Measurements from ENCODE around the gene RUBCN. TPM values are rescaled to one million over a fixed set of nuclear protein-coding genes. Genes with fewer than 3 reads are reported as not detected.
"Not testable (repeated sequence)": the region's sequence is repeated elsewhere in the genome, so short reads cannot be mapped to it uniquely, and the experiment has no call there.

RUBCN gene
- total RNA-seq, 1 experiment from 2014 or later, result 14.9 TPM

DNA sequence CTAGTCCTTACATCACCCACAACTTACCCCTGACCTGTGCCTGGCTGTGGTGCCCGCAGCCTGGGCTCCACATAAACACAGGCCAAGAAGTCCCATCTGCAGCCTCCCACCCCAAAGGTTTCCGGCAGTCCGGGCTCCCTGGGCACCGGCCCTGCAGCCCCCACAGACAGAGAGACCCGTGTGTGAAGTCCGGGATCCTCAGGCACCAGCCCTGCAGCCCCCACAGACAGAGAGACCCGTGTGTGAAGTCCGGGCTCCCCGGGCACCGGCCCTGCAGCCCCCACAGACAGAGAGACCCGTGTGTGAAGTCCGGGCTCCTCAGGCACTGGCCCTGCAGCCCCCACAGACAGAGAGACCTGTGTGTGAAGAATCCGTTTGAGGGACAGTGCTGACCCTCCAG, 78.0 kb downstream of the RUBCN start:
- not testable (repeated sequence) for DNase-seq (ENCODE audit: low spot score)

DNA sequence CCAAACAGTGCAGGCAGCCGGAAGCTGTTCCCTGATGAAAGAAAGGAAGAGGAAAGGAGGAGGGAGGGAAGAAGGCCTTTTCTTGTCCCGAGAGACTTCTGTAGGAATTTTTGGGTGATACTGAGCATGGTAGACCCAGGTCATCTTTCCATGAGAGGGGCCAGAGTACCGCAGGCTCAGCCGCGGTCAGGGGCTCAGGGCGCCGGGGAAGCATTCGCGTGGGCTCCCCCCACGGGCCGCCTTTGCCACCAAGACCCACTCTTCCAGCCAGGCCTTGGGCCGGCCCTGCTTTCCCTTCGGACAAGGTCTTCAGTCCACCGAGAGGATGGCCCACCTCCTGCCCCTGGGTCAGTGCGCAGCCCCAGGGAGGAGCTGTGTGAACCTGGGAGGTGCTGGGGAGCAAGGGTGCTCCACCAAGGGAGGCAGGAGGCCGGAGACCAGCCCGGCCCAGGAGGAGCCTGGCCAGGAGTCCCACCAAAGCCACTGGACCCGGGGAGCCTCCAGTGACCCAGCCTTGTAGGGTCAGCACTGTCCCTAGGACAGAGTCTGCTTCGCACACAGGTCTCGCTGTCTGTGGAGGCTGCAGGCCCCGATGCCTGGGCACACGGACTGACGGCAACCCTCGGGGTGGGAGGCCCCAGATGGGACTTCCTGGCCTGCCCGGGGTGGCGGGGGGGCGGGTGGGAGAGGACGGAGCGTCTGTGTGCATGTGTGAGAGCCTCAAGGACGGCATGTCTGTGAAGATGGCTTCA, 79.0 kb downstream of the RUBCN start:
- not testable (repeated sequence) for DNase-seq (ENCODE audit: low spot score)

DNA sequence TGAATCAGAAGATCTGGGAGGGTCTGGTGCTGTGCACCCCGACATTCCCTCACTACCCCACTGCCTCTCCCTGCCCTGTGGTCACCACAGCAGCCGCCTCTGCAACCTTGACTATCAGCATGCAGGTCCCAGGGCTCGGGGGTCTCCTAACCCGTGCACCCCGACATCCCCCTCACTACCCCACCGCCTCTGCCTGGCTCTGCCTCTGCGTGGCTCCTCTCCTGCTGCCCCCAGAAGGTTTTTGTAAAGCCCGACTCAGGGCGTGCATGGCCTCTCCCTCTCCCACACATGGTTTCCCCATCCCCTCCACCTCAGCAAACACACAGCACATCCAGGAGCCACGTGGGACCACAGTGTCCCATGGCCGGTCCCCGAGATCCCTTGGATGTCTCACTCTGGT, 79.7 kb downstream of the RUBCN start:
- not testable (repeated sequence) for DNase-seq (ENCODE audit: low spot score)

DNA sequence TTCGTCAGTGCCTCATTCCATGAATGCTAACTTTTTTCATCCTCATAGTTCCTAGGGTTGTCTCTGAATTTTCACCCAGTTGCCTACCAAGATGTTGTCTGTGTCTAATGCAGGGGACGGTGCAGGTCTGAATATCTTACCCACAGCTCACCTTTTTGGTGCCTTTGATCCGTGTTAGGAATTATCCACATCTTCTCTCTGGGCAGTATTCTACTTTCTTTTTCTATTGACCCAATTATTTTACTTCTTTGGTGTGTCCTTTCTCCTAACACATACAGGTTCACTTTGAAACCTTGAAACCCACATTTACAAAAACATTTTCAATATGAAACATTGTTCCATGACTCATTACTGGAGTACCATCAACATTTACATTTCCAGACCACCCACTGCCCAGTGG, 80.6 kb downstream of the RUBCN start:
- DNase-seq (ENCODE audit: low spot score), result not testable (repeated sequence)

DNA sequence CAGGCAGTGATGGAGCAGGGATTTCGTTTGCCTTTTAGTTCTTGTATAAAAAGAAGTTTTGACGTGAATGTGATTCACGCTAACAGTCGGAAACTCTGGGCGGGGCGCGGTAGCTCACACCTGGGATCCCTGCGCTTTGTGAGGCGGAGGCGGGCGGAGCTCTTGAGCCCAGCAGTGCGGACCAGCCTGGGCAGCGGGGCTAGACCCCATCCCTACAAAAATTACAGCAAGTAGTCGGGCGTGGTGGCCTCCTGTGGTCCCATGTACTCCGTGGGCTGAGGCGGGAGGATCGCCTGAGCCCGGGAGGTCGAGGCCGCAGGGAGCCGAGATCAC, 81.7 kb downstream of the RUBCN start:
- DNase-seq (ENCODE audit: low spot score), result not testable (repeated sequence)

DNA sequence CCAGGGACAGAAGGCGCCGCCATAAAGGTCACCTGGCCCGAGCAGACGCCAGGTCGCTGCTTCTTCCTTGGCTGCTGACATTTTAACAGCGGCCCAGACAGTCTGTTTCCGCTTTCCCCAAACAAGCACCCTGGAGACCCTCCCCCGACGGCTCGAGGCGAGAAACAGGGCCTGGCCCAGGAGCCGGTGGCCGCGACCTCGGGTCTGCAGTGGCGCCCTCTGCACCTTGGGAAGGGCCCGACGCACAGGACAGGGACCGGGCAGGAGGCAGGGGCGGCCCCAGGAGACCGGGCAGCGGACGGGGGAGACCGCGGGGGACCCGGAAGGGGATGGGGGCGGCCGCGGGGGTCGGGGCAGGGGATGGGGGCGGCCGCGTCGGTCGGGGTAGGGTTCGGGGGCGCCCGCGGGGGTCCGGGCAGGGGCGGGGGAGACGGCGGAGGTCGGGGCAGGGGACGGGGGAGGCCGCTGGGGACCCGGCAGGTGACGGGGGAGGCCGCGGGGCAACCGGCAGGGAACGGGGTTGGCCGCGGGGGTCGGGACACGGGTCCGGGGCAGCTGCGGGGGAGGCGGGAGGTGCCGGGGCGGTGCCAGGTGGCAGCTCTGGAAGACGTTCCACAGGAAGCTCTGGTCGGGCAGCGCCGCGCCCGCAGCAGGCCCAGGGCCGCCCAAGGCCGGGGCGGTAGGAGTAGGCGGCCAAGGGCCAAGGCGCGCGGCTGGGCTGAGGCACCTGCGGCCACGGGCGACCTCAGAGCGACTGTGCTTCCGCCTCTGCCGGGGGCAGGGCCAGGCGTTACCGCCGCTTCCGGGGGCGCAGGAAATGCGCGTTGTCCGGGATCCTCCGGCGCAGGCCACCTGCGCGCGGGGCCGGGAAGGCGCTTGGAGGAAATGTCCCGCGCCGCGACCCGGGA, 82.4 kb downstream of the RUBCN start:
- not testable (repeated sequence) for DNase-seq (ENCODE audit: low spot score)

DNA sequence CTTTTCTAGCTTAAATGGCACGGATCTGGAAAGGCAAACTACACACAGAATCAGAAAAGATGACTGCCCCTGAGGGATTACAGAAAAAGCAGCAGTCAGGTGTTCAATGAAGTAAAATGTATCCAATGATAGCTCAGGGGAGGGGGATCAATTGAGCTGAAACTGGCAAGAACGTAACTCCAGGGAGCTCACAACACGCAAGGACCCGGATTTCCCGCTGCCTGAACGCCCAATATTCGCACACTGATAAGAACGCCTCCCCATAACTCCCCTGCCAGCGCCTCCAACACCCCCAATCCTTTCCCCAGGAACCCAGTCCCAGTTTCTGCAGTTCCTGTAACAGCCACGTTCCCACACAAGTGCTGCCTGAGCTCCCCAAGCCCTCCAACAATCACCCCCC, 83.8 kb downstream of the RUBCN start:
- DNase-seq (ENCODE audit: low spot score), result not testable (repeated sequence)

DNA sequence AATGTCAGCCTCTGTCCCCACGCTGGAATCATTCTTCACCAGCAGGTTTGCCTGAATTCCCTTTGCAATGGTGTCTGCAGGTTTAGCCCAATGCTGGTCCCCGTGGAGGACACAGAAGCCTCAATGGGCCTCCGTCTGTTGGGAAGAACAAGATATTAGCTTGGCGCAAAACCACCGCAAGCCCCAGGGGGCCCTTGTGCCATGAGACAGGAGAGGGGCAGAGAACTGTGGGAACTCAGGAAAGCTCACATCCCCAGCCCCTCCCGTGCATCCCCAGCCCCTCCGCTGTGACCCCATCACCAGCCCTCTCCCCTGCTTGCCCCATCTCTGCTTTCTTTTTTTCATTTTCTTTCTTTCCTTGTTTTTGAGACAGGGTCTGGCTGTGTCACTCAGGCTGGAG, 89.1 kb downstream of the RUBCN start:
- not testable (repeated sequence) for DNase-seq (ENCODE audit: low spot score)

DNA sequence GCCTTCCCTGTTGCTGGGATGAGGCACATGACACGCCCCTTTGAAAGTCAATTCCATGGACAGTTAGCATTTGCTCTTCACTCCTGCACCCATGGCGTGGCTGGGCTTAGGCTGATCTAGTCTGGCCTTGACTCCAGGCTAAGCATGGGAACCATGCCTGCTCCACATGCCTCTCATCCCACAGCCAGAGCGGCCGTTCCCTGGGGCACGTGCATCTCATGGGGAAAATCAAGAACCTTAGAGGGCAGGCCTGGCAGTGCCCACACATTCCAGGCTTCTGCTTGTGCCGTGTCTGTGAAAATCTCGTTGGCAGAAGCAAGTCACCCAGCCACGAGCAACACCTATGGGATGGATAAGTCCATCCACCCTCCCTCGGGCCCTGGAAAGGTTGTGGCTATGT, 89.5 kb downstream of the RUBCN start:
- not testable (repeated sequence) for DNase-seq (ENCODE audit: low spot score)

DNA sequence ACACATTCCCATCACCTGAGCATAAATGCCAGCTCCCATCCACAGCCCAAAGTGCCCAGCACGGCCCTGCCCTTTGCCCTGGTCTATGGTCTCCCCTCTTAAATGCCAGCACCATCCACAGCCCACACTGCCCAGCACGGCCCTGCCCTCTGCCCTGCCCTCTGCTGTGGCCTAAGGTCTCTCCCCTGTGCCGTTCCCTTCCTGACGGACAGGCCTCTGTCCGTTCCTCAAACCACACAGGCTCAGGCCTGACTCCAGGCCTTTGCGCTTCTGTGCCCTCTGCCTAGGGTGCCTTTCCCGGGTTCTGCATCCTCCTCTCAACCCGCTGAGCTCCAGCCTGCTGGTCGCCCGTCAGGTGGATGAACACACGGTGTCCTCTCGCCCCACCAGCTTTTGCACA, 90.4 kb downstream of the RUBCN start:
- DNase-seq (ENCODE audit: low spot score), result not testable (repeated sequence)

DNA sequence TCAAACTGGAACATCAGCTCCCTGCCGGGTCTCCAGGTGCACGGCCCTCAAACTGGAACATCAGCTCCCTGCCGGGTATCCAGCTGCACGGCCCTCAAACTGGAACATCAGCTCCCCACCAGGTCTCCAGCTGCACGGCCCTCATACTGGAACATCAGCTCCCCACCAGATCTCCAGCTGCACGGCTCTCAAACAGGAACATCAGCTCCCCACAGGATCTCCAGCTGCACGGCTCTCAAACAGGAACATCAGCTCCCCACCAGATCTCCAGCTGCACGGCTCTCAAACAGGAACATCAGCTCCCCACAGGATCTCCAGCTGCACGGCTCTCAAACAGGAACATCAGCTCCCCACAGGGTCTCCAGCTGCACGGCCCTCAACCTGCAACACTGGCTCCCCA, 99.1 kb downstream of the RUBCN start:
- not testable (repeated sequence) for DNase-seq (ENCODE audit: low spot score)

DNA sequence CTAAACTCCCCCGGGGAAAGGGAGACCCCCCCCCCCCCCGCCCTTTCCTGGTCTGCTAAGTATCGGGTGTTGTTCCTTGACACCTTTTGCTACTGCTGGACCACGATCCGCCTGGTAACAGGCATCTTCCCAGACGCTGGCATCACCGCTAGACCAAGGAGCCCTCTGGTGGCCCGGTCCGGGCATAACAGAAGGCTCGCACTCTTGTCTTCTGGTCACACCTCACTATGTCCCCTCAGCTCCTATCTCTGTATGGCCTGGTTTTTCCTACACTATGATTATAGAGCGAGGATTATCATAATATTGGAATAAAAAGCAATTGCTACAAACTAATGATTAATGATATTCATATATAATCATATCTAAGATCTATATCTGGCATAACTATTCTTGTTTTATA, 104.7 kb downstream of the RUBCN start:
- not testable (repeated sequence) for DNase-seq (ENCODE audit: low spot score)

DNA sequence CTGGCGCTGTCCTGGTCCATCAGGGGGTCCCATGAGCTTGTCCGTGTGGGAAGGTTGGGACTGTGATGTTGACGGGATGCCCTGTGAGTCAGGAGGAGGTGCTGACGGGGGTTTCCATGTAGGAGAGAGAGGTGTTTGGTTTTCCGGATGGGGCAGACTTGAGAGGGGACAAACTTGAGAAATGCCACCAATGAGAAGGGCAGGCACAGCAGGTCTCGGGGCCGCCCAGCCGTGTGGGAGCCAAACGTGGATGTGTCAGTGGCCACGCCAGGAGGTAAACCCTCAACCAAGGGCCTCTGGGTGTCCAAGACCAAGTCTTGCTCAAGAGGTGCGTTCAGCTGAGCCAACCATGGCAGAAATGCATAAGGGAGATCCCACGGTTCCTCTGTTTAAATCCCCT, 105.9 kb downstream of the RUBCN start:
- not testable (repeated sequence) for DNase-seq (ENCODE audit: low spot score)

DNA sequence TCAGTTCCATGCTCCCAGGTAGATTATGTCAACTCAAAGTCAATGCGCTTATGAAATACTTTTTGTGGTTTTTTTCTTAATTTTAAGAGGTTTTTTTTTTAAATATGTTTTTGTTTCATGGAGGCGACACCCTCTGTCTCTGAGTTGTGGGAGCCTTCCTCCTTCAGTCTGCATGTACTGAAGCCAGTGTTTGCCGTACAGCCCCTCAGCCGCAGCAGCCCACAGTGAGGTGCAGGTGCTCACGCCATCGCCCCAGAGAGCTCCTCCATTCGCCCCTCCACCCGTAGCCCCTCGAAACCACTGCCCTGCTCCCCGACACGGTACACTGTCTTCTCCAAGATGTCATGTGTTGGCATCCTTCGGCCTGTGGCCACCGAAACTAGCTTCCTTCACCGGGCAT, 107.4 kb downstream of the RUBCN start:
- not testable (repeated sequence) for DNase-seq (ENCODE audit: low spot score)

DNA sequence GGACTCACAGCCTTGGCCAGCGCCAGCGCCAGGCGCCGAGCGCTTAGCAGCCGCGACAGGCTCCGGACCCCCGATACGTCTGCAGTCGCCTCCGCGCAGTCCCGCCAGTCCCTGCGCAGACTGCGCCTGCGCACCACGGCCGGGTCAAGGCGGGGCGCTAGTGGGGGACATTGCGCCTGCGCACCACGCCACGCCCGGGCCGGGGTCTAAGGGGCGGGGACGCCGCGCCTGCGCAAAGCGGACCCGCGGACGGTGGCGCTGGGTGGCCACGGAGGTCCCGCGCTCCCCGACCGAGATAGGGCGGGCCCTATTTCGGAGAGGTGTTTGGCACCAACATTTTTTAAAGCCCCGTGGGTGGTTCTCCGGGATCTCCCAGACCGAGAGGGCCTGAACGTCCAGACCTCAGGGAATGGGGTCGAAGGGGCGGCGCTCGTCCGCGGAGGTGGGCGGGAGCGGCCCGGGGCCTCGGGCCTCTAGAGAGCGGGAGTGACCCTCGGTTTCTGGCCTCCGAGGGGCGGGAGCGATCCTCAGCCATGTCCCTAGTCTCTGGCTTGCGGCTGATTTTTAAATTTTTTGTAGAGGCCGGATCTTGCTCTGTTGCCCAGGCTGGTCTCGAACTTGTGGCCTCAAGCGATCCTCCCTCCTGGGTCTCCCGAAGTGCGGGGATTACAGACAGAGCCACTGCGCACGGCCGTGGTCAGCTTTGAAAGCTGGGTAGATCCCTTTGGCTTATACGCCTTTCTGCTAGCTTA, 108.8 kb downstream of the RUBCN start:
- peak; percentile 72 for DNase-seq (ENCODE audit: low spot score)

DNA sequence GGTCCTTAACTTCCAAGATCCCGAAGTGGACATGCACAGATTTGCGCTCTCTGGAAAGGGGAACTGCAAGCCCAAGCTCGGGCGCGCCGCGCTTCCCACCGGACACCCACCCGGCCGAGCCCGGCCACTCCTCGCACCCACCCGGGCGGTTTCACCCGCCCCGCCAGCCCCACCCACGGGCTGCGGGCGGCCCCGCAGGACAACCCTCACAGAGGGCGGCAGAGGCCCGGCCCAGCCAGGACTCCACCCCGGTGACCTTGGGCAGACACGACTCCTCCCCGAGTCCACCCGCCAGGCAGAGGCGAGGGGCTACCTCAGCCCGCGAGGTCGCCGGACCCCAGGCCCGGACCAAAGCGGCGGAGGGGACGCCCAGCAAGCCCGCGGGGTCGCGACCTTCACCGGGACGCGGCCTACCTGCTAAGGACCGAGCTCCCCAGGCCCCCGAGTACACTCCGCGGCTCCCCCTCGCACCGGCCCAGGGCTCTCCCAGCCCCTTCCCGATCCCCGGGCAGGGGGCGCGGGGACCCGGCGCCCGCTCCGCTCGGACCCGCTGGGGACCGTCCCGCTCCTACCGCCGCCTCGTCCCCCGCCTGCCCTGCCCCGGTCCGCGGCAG, 109.4 kb downstream of the RUBCN start:
- not testable (repeated sequence) for DNase-seq (ENCODE audit: low spot score)

DNA sequence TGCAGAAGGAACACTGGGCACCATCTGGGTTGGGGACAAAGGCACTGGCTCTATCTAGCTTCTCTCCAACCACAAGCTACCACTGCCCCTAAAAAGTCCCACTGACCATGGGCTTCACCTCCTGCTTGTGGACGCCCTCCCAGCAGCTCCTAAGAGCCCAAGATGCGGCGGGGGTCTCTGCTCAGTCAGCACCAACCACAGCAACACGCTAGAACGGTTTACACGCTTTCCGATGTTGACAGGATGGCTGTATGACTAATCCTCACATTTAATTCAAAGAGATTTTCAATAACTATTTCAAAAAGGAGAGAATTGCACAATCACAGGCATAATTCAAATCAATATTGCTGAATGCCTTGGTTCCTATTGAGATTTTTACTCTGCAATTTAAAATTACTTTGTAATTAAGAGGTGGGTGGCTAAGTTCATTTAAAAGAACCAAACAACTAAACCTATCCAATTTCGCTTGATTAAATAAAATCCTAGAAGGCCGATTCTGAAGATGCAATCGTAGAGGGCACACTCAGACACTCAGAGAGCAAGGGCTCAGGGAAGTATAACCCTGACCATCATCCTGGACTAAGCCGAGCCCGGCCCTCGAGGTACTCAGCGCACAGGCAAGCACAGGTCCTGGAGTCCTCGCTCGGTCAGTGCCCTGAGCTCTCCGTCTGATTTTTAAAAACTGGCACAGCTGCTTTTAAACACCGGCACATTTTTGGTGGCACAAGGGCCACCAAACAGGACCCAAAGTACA, 110.1 kb downstream of the RUBCN start:
- DNase-seq (ENCODE audit: low spot score), result not testable (repeated sequence)

DNA sequence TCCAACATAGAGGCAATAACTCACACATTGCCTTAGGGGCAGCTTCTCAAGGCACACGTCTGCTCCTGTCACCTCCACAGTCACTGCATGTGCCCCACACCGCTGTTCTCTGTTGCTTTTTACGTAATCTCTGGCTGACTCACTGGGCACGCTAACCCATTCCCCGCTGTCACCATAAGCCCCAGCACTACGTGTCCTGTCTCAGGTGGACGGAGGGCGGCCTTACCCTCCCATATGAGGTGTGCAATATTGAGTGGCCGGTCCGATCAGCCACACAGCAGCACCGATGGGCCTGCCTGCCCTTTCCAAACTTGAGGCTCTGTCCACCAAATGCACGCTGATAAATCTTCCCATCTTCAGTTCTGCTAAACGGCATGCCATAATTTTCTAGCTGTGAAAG, 115.2 kb downstream of the RUBCN start:
- not testable (repeated sequence) for DNase-seq (ENCODE audit: low spot score)

All from HT-29 (cell line).